ENCODE measurements around the gene TTC3.

DNA sequence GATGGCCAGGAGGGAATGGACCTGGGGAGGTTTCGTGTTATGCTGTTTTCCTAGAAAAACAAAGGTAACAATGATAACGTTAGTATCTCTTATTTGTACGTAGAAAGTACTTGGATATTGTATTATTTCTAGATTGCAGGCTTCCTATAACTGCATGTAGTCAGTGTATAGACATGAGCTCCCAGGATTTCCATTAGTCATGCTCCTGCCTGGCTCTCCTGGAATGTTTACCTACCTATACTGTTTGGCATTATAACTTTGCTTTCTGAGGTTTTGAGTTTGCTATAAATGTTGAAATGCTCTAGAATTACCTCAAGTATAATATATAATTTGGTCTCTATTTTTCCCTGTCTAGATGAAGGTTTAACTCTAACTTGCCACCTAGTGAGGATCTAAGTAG, 66.1 kb downstream of the TTC3 start:
- TF ChIP-seq EZH2 (IDR thresholded peaks at IDR 0.05; ENCODE audit: borderline replicate concordance, insufficient read depth, low read length, poor library complexity, severe bottlenecking) (no peak), TAF1 (IDR thresholded peaks at IDR 0.05; ENCODE audit: low read depth) (no peak), POLR2AphosphoS5 (IDR thresholded peaks at IDR 0.05) (no peak), SMC3 (conservative IDR thresholded peaks at IDR 0.05; ENCODE audit: poor library complexity) (no peak), MXI1 (conservative IDR thresholded peaks at IDR 0.05; ENCODE audit: poor library complexity, severe bottlenecking) (no peak), EP300 (conservative IDR thresholded peaks at IDR 0.05; ENCODE audit: poor library complexity, severe bottlenecking) (no peak)
- TF ChIP-seq, protein P1, sequence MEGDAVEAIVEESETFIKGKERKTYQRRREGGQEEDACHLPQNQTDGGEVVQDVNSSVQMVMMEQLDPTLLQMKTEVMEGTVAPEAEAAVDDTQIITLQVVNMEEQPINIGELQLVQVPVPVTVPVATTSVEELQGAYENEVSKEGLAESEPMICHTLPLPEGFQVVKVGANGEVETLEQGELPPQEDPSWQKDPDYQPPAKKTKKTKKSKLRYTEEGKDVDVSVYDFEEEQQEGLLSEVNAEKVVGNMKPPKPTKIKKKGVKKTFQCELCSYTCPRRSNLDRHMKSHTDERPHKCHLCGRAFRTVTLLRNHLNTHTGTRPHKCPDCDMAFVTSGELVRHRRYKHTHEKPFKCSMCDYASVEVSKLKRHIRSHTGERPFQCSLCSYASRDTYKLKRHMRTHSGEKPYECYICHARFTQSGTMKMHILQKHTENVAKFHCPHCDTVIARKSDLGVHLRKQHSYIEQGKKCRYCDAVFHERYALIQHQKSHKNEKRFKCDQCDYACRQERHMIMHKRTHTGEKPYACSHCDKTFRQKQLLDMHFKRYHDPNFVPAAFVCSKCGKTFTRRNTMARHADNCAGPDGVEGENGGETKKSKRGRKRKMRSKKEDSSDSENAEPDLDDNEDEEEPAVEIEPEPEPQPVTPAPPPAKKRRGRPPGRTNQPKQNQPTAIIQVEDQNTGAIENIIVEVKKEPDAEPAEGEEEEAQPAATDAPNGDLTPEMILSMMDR (IDR thresholded peaks at IDR 0.05; ENCODE audit: poor library complexity, severe bottlenecking) = no peak
- TF ChIP-seq, protein P2, sequence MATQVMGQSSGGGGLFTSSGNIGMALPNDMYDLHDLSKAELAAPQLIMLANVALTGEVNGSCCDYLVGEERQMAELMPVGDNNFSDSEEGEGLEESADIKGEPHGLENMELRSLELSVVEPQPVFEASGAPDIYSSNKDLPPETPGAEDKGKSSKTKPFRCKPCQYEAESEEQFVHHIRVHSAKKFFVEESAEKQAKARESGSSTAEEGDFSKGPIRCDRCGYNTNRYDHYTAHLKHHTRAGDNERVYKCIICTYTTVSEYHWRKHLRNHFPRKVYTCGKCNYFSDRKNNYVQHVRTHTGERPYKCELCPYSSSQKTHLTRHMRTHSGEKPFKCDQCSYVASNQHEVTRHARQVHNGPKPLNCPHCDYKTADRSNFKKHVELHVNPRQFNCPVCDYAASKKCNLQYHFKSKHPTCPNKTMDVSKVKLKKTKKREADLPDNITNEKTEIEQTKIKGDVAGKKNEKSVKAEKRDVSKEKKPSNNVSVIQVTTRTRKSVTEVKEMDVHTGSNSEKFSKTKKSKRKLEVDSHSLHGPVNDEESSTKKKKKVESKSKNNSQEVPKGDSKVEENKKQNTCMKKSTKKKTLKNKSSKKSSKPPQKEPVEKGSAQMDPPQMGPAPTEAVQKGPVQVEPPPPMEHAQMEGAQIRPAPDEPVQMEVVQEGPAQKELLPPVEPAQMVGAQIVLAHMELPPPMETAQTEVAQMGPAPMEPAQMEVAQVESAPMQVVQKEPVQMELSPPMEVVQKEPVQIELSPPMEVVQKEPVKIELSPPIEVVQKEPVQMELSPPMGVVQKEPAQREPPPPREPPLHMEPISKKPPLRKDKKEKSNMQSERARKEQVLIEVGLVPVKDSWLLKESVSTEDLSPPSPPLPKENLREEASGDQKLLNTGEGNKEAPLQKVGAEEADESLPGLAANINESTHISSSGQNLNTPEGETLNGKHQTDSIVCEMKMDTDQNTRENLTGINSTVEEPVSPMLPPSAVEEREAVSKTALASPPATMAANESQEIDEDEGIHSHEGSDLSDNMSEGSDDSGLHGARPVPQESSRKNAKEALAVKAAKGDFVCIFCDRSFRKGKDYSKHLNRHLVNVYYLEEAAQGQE (IDR thresholded peaks at IDR 0.05; ENCODE audit: borderline replicate concordance) = no peak

Data from neural cell (in vitro differentiated cells).